Stimulated activated CD8-positive, alpha-beta memory T cell treated with anti-CD3 and anti-CD28 coated beads, Interleukin-4, amount 100 ng/mL, for 48 hours (primary cell): ENCODE data around the gene KRT28.

Experiments
- DNase-seq: peaks from one replicate; pipeline ENCODE4 v3.0.0-alpha.2; 2020

KRT28 gene

DNA sequence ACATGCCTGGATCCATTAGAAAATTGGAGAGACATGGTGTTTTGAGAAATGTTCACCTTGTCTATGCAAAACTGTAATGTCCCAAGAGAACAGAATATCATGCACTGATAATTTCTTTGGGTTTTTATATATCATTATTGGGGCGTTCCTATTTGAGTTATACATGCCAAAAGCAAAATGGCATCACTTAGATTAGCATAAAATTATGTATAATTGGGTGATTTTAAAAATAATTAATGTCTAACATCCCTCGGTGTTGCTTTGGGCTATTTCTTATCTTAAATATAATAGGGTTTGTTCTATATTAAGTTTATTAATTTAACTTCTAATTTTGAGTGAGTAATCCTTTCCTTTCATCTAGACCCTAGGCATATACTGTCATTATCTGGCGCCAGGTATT, at the start of gene KRT28:
Gene KRT28, minus strand, starts transcription at position 101 of the 400 bp plus-strand sequence. Its CDS starts 66 bp downstream, at position 35.
- DNase-seq: no peak

DNA sequence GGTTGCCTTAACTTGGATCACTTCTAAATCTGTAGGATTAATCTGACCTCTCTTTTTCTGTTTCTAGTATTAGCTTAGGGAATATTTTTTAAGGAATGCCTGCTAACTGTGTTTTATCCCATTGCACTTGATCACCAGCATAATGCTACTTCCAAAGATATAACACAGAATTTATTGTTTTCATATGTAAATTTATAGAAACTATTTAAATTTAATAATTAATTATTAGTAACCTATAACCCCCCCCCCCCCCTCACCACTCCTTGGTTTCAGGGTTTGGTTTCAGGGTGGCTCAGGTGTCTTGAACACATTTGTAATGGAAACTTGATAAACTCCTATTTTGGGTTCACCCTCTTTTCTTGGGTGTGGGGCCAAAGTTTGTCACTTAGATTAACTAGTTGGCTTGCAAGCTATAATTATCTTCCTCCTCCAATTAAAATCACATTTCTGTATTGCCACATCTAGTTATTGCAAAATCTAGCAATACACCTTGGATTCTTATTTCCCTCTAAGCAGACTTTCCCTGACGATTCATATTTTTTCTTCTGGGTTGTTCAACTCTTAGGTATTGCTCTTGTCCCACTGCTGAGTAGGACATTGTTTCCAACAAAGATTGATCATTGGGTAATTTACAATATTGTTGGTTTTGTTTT, 49.0 kb upstream of the KRT28 start:
- DNase-seq: no peak

- DNase-seq: no peak
Measured at GRCh38 chr17:40846515-40847144, 46.9 kb upstream of the KRT28 start.

- DNase-seq: no peak
Measured at GRCh38 chr17:40844671-40845107, 44.9 kb upstream of the KRT28 start.

DNA sequence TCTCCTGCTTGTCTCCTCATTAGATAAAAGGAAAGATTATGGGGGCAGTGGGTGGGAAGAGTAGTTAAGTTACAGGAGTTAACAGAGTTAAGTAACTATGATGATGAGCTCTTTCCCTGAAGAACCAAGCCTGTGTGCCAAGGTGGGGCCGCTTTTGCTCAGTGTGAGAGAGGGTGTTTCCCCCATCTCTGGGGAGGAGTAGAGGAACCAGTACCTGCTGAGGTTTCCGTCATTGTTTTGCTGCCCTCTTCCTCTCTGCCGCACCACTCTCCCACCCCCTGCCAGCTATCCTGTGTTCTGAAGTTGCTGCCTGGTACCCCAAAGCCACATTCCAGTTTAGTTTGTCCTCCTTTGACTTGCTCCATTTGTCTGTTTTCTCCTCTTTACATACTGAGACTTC, 43.5 kb upstream of the KRT28 start:
- DNase-seq: no peak

DNA sequence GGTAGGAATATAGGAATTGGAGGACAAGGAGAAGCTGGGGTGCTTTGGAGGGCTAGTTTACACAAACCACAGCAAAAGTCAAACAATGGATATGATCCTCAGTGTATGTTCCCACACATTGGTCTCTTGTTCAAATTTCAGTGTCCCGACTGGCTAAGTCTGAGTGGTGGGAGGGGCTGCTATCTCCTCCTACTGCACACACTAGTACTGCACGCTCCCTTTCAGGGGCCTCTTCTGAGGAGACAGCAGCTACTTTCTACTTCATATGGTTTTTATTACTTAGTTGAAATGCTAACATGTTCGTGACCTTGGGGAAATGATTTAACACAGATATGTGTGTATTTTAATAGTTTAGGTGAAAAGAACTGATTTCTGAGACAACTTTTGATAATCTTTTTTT, 41.5 kb upstream of the KRT28 start:
- DNase-seq: no peak

GRCh38 chr17:40839194-40839593, 39.4 kb upstream of the KRT28 start:
- DNase-seq: no peak

GRCh38 chr17:40836020-40836419, 36.3 kb upstream of the KRT28 start:
- no peak for DNase-seq

- no peak for DNase-seq
Measured at GRCh38 chr17:40833882-40834281, 34.1 kb upstream of the KRT28 start.

DNA sequence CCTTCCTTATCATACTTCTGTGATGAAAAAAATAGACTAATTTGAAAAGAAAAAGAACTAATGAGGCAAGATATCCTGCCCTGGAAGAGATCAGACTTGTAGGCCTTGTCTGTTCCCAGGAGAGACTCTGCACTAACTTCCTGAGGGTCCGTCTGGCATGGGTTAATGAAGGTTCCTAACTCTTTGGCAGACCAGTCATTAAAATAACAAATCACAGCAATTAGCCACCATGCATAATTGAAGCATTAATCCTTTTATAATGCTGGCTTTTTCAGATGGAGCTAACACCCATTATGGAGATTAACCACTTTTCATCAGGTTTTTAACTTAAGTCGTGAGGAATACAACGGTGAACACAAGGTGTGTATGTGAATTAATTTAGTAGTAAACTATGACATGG, 33.1 kb upstream of the KRT28 start:
- no peak for DNase-seq

DNA sequence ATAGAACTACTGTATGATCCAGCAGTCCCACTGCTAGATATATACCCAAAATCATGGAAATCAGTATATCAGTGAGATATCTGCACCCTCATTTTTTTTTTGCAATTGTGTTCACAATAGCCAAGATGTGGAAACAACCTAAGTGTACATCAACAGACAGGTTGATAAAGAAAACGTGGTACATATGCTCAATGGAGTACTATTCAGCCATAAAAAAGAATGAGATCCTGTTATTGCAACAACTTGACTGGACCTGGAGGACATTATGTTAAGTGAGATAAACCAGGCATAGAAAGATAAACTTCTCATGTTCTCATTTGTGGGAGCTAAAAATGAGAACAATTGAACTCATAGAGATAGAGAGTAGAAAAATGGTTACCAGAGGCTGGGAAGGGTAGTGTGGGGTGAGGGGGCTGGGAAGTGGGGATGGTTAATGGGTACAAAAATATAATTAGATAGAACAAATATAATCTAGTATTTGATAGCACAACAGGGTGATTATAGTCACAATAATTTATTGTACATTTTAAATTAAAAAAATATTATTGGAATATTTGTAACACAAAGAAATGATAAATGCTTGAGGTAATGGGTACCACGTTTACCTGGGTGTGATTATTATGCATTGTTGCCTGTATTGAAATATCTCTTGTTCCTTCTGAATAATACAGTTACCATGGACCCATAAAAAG, 30.5 kb upstream of the KRT28 start:
- DNase-seq: no peak

DNA sequence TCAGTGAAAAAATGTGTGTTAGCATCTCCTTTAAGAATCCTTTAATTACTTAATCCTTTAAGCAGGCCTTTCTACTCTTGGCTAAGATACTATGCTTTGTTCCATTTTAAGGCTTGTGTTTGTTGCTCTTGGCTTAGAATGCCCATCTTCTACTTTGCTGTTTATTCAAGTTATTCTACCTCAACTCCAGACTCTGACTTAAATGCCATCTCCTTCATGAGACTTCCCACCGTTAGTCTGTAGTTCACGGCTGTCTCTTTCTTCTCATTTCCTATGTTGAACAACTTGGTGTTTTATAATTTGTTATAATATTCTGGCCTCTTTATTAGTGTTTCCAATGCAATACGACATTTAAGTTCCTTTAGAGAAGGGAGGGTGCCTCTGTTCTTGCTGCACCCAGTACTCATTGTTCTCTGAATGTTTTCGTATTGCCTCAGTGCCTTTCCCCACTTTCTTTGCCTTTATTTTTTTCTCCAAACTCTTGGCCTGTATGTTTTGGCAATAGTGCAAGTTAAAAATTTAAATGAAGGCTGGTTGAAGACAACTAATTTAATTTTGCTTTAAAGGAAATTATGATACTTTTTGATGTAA, 28.8 kb upstream of the KRT28 start:
- no peak for DNase-seq

DNA sequence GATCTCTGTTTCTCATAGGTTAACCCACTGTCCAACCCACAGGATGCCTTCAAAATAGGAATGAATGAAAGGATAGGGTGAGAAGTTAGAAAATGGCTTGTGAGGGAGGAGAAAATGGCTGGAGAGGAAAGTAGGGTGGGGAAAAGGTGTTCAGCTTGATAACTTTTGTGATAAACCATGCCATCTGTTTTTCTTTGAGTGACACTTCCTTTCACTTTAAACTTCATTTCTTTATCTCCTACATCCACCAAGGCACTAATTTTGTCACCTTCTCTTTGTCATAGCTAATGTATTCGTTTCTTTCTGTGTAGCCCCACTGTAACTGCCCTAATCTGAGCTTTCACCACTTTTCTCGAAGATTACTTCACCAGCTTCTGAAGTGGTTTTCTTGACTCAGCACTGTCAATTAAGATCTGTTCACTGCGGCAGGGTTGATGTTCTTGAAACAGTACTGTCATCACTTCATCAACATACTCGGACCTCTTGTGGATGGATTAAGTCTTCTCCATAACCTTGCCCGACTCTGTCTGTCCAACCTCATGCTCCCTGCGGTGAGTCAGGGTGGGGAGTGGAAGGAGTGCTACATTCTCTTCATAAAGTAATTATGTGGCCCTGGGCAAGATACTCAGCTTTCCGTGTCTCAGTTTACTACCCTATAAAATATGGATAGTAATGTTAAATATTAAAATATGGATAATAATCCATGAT, 28.1 kb upstream of the KRT28 start:
- no peak for DNase-seq

GRCh38 chr17:40825599-40825998, 25.8 kb upstream of the KRT28 start:
- no peak for DNase-seq

DNA sequence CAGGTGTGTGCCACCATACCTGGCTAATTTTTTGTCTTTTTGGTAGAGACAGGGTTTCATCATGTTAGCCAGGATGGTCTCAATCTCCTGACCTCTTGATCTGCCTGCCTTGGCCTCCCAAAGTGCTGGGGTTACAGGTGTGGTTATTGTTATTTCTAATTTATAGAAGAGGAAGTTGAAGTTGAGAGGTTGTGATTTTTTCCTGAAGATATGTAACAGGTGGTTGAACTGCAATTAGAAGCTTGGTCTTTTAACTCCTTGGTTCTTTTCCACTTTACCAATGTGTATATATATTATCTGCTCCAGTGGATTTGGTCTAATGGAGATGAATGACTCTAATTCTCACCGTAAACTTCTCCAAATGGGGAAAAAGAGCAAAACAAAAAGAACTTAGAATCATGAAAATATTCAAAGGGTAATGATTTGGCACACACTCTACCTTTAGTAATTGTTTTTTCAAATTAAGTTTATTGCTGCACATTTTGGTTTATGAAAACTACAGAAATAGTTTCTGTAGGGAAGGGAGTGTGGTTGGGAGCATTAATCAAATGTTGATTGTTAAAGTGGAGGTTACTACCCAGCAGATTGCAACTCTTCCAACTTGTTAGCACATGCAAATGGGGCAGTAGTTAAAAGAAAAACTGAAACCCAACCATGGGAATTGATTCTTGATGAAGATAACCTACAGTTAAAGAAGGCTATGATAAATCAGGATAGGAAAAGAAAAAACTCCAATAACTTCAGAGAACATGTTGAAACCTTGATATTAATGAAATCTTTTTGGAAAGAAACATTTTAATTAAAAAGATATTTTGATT, 24.5 kb upstream of the KRT28 start:
- no peak for DNase-seq

DNA sequence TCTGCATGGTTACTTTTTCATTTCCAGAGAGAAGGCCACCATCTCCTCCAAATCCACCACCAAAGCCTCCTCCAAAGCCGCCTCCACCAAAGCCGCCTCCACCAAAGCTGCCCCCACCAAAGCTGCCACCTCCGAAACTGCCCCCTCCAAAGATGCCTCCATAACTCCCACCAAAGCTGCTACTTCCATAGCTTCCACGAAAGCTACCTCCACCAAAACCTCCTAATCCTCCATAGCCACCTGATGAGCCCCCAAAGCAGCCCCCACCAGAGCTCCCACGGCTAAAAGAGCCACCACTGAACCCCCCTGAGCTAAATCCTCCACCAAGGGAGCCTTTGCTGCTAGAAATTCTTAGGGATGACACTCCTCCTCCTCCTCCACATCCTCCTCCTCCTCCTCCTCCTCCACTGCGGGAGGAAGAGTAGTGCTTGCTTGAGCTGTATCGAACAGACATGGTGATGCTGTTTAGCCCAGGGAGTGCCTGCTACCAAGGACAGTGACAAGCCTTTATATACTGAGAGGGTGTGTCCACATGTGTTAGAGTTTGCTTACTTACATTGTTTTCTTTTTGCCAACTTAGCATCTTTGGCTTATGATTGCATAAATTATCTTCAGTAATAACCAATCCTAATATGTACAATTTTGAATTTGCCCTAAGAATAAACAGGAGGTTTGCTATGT, 22.5 kb upstream of the KRT28 start, which contains the start of gene KRT10:
Gene KRT10, minus strand, starts transcription at position 483 of the 681 bp plus-strand sequence. Its CDS starts 29 bp downstream, at position 454.
- DNase-seq: no peak

DNA sequence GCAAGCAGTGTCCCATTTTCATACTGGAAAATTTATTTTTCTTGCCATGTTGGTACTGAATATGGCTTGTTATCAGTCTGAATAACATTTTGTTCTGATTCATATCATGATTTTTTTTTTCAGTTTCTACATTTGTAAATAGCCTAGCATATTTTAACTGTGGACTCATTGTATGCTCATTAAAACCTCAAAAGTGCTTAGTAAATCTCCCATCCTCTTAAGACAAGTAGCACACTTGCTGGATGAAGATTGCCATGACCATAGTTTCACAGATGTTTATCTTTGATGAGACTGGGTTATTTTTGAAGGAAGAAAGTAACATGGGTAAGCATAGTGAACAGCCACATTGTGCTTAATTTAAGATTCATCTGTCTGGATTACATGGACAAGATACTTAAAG, 21.8 kb upstream of the KRT28 start:
- DNase-seq: no peak

- no peak for DNase-seq
Measured at GRCh38 chr17:40820228-40820838, 20.6 kb upstream of the KRT28 start.

GRCh38 chr17:40819528-40820125, 19.9 kb upstream of the KRT28 start:
- no peak for DNase-seq

- DNase-seq: peak; percentile 89
Measured at GRCh38 chr17:40818733-40819527, 19.2 kb upstream of the KRT28 start.
